GM21737 (cell line): ENCODE results near the gene SLIT3.
"Not testable (repeated sequence)": the region's sequence is repeated elsewhere in the genome, so short reads cannot be mapped to it uniquely, and the experiment has no call there.

ENCODE experiments used
- ATAC-seq: cut with Tn5 transposase; IDR thresholded peaks from one replicate; pipeline ENCODE4 v1.9.1; 2021; ENCODE audit warnings: mild to moderate bottlenecking, moderate library complexity; ENCODE audit not compliant: unreplicated experiment

SLIT3 gene

GRCh38 chr5:168663276-168664004 is 637.5 kb downstream of the SLIT3 start:
- ATAC-seq = no peak

GRCh38 chr5:168661593-168662485 is 639.1 kb downstream of the SLIT3 start:
- ATAC-seq = no peak

GRCh38 chr5:168660691-168661090 is 640.2 kb downstream of the SLIT3 start:
- no peak for ATAC-seq

DNA sequence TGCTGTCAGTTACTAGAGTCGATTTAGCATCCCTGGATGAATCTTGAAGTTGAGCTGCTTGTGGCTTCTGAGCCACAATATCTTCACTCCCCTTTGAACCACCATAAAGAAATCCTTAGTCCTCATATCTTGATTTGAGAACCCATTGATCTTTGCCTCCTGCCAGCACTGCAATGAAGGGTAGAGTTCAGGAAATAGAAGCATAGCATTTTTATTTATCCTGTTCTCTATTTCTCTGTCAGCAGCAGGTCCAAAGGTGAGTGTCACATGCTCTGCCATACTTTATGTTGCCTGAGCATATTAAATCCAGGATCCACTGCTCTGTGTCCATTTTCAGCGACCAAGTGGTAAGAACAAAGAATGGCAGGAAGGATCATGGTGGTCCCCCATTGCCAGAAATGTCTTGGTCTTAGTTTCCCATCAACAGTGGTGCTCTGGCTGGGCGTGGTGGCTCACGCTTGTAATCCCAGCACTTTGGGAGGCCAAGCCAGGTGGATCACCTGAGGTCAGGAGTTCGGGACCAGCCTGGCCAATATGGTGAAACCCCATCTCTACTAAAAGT is 641.6 kb downstream of the SLIT3 start:
- no peak for ATAC-seq

DNA sequence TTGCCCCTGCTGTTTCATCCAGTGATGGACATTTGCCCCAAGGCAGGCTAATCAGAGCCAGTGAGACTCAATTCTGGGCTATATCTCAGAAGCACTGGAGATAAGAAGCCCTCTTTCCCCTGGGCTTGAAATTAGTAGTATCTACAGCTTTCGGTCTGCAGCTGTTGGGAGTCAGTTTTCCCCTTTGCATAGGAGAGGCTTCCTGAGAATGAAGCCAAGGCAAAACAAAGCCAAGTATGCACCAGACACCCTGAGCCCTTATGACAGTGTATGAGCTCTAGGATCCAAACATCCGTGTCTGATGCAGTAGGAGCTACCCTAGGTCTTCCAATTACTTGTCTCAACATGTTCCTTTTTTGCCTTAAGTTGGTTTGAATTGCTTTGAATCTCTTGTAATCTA is 642.5 kb downstream of the SLIT3 start:
- no peak for ATAC-seq

DNA sequence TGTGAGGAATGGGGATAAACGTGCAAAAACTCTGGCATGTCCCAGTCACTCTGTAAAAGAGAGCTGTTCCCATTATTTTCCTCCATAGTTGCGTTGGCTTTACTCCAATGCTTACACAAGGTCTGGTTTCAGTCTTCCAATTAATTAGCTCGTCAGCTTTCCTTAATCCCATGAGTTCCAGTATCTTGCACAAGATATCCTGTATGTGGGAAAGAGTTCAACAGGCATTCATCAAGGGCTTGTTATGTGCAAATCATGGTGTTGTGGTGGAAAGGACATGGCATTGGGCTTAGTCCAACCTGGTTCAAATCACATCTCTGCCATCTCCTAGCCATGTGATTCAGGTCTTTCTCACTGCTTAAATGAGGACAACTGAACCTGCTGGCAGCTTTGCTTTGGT is 644.3 kb downstream of the SLIT3 start:
- no peak for ATAC-seq

DNA sequence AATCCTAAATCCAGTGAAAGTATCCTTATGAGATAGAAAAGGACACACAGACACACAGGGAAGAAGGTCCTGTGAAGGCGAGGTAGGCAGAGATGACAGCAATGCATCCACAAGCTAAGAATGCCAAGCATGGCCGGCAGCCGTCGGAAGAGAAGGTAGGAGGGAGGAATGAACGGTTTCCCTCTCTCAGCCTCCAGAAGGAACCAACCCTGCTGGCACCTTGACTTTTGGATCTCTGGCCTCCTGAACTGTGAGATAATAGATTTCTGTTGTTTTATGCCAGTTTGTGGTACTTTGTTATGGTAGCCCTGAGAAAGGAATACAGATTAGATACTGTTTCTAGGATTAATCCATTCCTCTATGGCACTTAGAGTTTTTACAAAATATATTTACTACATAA is 645.6 kb downstream of the SLIT3 start:
- ATAC-seq = no peak

GRCh38 chr5:168654211-168654721 is 646.7 kb downstream of the SLIT3 start:
- ATAC-seq = no peak

GRCh38 chr5:168653626-168654025 is 647.3 kb downstream of the SLIT3 start:
- ATAC-seq = no peak

- ATAC-seq = no peak
Observed at GRCh38 chr5:168651648-168652047, 649.3 kb downstream of the SLIT3 start.

DNA sequence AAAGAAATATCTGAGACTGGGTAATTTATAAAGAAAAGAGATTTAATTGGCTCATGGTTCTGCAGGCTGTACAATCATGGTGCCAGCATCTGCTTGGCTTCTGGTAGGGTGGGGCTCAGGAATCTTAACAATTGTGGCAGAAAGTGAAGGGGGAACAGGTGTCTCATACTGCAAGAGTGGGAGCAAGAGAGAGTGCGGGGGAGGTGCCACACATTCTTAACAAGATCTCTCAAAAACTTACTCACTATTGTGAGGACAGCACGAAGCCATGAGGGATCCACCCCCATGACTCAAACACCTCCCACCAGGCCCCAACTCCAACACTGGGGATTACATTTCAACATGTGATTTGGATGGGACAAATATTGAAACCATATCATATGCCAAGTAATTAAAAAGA is 651.6 kb downstream of the SLIT3 start:
- no peak for ATAC-seq

DNA sequence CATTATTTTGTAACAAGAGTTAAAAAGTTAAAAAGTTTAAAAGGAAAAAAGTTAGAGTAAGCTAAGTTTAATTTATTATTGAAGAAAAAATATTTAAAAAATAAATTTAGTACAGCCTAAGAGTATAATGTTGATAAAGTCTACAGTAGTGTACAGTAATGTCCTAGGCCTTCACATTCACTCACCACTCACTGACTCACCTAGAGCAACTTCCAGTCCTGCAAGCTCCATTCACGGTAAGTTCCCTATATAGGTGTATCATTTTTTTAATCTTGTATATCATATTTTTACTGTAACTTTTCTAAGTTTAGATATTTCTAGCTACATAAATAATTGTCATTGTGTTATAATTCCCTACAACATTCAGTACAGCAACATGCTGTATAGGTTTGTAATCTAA is 652.4 kb downstream of the SLIT3 start:
- no peak for ATAC-seq

GRCh38 chr5:168648016-168648415 is 652.9 kb downstream of the SLIT3 start:
- ATAC-seq = no peak

- no peak for ATAC-seq
Observed at GRCh38 chr5:168647083-168647482, 653.9 kb downstream of the SLIT3 start.

DNA sequence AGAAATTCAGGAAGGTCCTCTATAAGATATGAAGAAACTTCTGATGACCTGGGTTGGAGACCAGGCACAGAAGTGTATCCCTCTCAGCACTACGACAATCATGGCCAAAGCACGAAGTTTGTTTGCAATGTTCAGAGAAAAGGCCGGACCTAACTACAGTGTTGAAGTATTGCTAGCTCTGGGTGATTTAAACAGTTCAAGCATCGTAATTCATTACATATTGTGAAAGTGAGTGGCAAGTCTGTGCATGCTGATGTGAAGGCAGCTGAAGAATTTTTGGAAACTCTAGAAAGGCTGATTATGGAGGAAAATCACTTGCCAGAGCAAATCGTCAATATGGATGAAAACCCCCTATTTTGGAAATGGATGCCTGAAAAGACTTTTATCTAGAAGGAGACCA is 654.6 kb downstream of the SLIT3 start:
- ATAC-seq = no peak

- no peak for ATAC-seq
Observed at GRCh38 chr5:168645195-168645594, 655.7 kb downstream of the SLIT3 start.

DNA sequence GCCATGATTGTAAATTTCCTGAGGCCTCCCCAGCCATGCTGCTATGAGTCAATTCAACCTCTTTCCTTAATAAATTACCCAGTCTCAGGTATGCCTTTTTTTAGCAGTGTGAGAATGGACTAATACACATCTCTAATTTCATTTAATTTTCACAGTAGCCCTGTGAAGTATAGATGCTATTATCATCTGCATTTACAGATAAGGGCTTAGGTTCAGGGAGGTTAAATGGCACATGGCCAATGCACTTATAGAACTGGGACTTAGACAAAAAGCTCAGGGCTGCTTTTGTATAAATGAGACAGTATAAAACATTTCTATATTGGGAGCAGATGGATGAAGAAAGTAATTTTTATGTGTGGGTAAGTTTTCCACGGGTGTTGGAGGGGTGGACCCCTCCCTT is 658.9 kb downstream of the SLIT3 start:
- no peak for ATAC-seq

- not testable (repeated sequence) for ATAC-seq
Observed at GRCh38 chr5:168638846-168639245, 662.1 kb downstream of the SLIT3 start.

DNA sequence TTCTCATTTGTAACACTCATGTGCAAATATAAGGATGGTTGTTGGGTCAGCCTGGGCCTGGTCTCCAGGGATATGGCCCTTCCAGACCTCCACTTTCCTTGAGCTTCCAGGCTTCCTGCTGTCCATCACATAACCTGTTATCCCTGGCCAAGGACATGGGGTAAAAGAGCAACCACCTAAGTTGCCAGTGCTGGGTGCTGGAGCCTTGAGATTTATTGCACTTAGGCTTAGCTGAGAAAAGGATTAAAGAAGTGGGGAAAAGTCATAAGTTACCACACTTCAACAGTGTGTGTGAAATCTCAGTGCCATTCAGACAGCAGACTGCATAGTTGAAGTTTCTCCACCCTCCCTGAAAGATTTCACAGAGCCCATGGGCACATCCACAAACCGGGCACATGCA is 663.1 kb downstream of the SLIT3 start:
- ATAC-seq = no peak

GRCh38 chr5:168637281-168637680 is 663.7 kb downstream of the SLIT3 start:
- no peak for ATAC-seq

- ATAC-seq = not testable (repeated sequence)
Observed at GRCh38 chr5:168630958-168631357, 670.0 kb downstream of the SLIT3 start.
